Upper lobe of left lung (tissue), 4 donors: ENCODE measurements around the gene LTBP1.

Source experiments
- CTCF ChIP-seq, 6 experiments: fragments of 450-650 bp in 4 of 6; fragments of 200-600 bp in 2 of 6; sonication (generic) in 2 of 6; IDR thresholded peaks; one replicate each; pipeline ENCODE4 v1.5.1; 2016 to 2019; ENCODE audit warnings: antibody characterized with exemption in 6 of 6
- POLR2A ChIP-seq, 4 donors: fragments of 450-650 bp; IDR thresholded peaks; one replicate each; pipeline ENCODE4 v1.5.1; 2016 to 2017; ENCODE audit warnings: antibody characterized with exemption in 4 of 4, mild to moderate bottlenecking in 2 of 4

- TF ChIP-seq POLR2A (IDR thresholded peaks at IDR 0.05) = no peak
- TF ChIP-seq CTCF (IDR thresholded peaks at IDR 0.05) = no peak
These were observed 39.7 kb downstream of the LTBP1 start for GRCh38 chr2:32986480-32986879.
